HepG2 (cell line): ENCODE results near the gene POC1B. TPM values are rescaled to one million over a fixed set of nuclear protein-coding genes. Genes with fewer than 3 reads are reported as not detected.
A peak's percentile ranks its signal among the peaks of the same experiment; 100 is the strongest.

Experiments used
- ASH2L ChIP-seq: fragments of 300-600, 200-600 bp; sonication (generic); IDR thresholded peaks from 2 replicates; pipeline ENCODE4 v1.7.0; 2017; ENCODE audit warnings: low read depth, mild to moderate bottlenecking, moderate library complexity, mixed read lengths, low read length; ENCODE audit not compliant: insufficient read length
- ATM ChIP-seq: fragments of 450-650 bp; IDR thresholded peaks from 2 replicates; pipeline ENCODE4 v1.7.1; 2017; ENCODE audit warnings: mild to moderate bottlenecking, borderline replicate concordance
- CBX2 ChIP-seq, 2 experiments: fragments of 200-600 bp in 1 of 2; sonication (generic); formaldehyde crosslinking in 1 of 2; IDR thresholded peaks; 2 replicates each; pipeline versions ENCODE4 v1.7.0 to v1.8.1; 2018 to 2022; ENCODE audit warnings: low read depth in 2 of 2, low read length in 1 of 2, mild to moderate bottlenecking in 1 of 2, missing genetic modification reagents in 1 of 2
- CHCHD3 ChIP-seq: sonication (generic); formaldehyde crosslinking; IDR thresholded peaks from 2 replicates; pipeline ENCODE4 v1.8.0; 2022; ENCODE audit warnings: mild to moderate bottlenecking, missing genetic modification reagents, moderate library complexity
- E2F5 ChIP-seq: sonication (generic); formaldehyde crosslinking; conservative IDR thresholded peaks from 2 replicates; pipeline ENCODE4 v1.4.0; 2020; ENCODE audit warnings: missing genetic modification reagents
- FOXJ3 ChIP-seq: sonication (generic); formaldehyde crosslinking; IDR thresholded peaks from 2 replicates; pipeline ENCODE4 v1.4.0; 2020; ENCODE audit warnings: missing genetic modification reagents, mild to moderate bottlenecking, borderline replicate concordance
- GLI4 ChIP-seq: sonication (generic); formaldehyde crosslinking; IDR thresholded peaks from 2 replicates; pipeline ENCODE4 v1.5.1; 2020; ENCODE audit warnings: missing genetic modification reagents, mild to moderate bottlenecking, moderate library complexity, borderline replicate concordance
- MAFK ChIP-seq, 2 experiments: IDR thresholded peaks in 1 of 2; conservative IDR thresholded peaks in 1 of 2; 2 replicates each; pipeline ENCODE4 v1.6.1; 2011; ENCODE audit warnings: improper control_type of control experiment in 2 of 2, low read length in 2 of 2
- NFIC ChIP-seq: IDR thresholded peaks from 2 replicates; pipeline ENCODE4 v1.6.1; 2012; ENCODE audit warnings: mild to moderate bottlenecking, low read length, inconsistent platforms
- PCBP1 ChIP-seq: fragments of 200-400 bp; formaldehyde crosslinking; IDR thresholded peaks from 2 replicates; pipeline ENCODE4 v1.6.1; 2017; ENCODE audit warnings: mild to moderate bottlenecking, low read depth, low read length, borderline replicate concordance
- POGK ChIP-seq: sonication (generic); formaldehyde crosslinking; conservative IDR thresholded peaks from 2 replicates; pipeline ENCODE4 v1.8.0; 2022; ENCODE audit warnings: mild to moderate bottlenecking, moderate library complexity, missing genetic modification reagents
- RFXANK ChIP-seq: IDR thresholded peaks from 2 replicates; pipeline ENCODE4 v1.6.1; 2016
- SUZ12 ChIP-seq: fragments of 150-350 bp; IDR thresholded peaks from 2 replicates; pipeline ENCODE4 v1.6.1; 2014; ENCODE audit warnings: low read depth, low read length
- TFE3 ChIP-seq: IDR thresholded peaks from 2 replicates; pipeline ENCODE4 v1.6.1; 2016
- TSC22D2 ChIP-seq: sonication (generic); formaldehyde crosslinking; IDR thresholded peaks from 2 replicates; pipeline ENCODE4 v1.5.1; 2020; ENCODE audit warnings: missing genetic modification reagents, mild to moderate bottlenecking, borderline replicate concordance
- YEATS4 ChIP-seq: sonication (generic); formaldehyde crosslinking; IDR thresholded peaks from 2 replicates; pipeline ENCODE4 v1.4.0; 2020; ENCODE audit warnings: missing genetic modification reagents, borderline replicate concordance
- ZBTB37 ChIP-seq: sonication (generic); formaldehyde crosslinking; IDR thresholded peaks from 2 replicates; pipeline ENCODE4 v1.4.0; 2020; ENCODE audit warnings: mild to moderate bottlenecking, missing genetic modification reagents
- ZFP36L1 ChIP-seq: sonication (generic); formaldehyde crosslinking; IDR thresholded peaks from 2 replicates; pipeline ENCODE4 v1.8.0; 2022; ENCODE audit warnings: mild to moderate bottlenecking, missing genetic modification reagents, moderate library complexity
- ZNF3 ChIP-seq: IDR thresholded peaks from 2 replicates; pipeline ENCODE4 v1.7.0; 2017; ENCODE audit warnings: inconsistent platforms
- ZNF383 ChIP-seq: sonication (generic); formaldehyde crosslinking; IDR thresholded peaks from 2 replicates; pipeline ENCODE4 v1.4.0; 2020; ENCODE audit warnings: missing genetic modification reagents, mild to moderate bottlenecking, borderline replicate concordance
- ZNF777 ChIP-seq: sonication (generic); formaldehyde crosslinking; IDR thresholded peaks from 2 replicates; pipeline ENCODE4 v1.4.0; 2020; ENCODE audit warnings: missing genetic modification reagents
- ZNF891 ChIP-seq: sonication (generic); formaldehyde crosslinking; IDR thresholded peaks from 2 replicates; pipeline ENCODE4 v1.5.0; 2020; ENCODE audit warnings: mild to moderate bottlenecking, missing genetic modification reagents
- polyA plus RNA-seq, 8 experiments: library from polyadenylated mRNA; depleted of rRNA in 3 of 8; stranded (reverse) in 7 of 8; unstranded in 1 of 8; fragments of >200 nt; fragmentation: Illumina TruSeq in 4 of 8; extraction: Trizol in 4 of 8; gene quantifications; 2 replicates each; pipeline versions ENCODE4 v1.2.1 to v1.2.3, GENCODE V29; 2011 to 2016; ENCODE audit warnings: low read depth in 4 of 8, missing spikeins in 1 of 8, mixed read lengths in 1 of 8; ENCODE audit not compliant: insufficient read depth in 1 of 8
- total RNA-seq, 5 experiments: library from RNA; depleted of rRNA; stranded (reverse); fragments of >200 nt; fragmentation: Illumina TruSeq; extraction: Trizol; gene quantifications; 2 replicates each; pipeline ENCODE4 v1.2.3, GENCODE V29; 2016; ENCODE audit warnings: low read depth in 1 of 5

Gene POC1B
- total and polyA plus RNA-seq, 2 of the 13 experiments (the other 11 are each of a cell fraction or from before 2014, with no cell fraction given): 9.3 to 11.0 TPM

GRCh38 chr12:89524541-89525304, 1.1 kb downstream of the POC1B start, which contains the start of gene GALNT4 (continued):
- TF ChIP-seq MAFK (conservative IDR thresholded peaks at IDR 0.05 in 1 of 2, IDR thresholded peaks at IDR 0.05 in 1 of 2; ENCODE audit: low read length in 2 of 2) (no peak), TFE3 (no peak), ATM (no peak), ZFP36L1 (CRISPR knock-in tag) (peak; percentile 74; the same call in 1 of the 2 replicates), ZNF3 (CRISPR knock-in tag) (no peak), CBX2 (IDR thresholded peaks at IDR 0.05; ENCODE audit: low read depth, low read length) (no peak), CBX2 (CRISPR knock-in tag; IDR thresholded peaks at IDR 0.05; ENCODE audit: low read depth) (no peak), GLI4 (no peak), ZNF383 (CRISPR knock-in tag) (0 out of 2 replicates have a peak, but pooled peaks have one; percentile 21), CHCHD3 (CRISPR knock-in tag) (no peak), FOXJ3 (CRISPR knock-in tag) (no peak), ZBTB37 (CRISPR knock-in tag) (no peak), RFXANK (CRISPR knock-in tag) (no peak), ASH2L (peak; percentile 10), POGK (no peak; the same call in 1 of the 2 replicates), ZNF891 (CRISPR knock-in tag) (peak; percentile 77; the same call in 1 of the 2 replicates), SUZ12 (no peak), ZNF777 (CRISPR knock-in tag) (no peak), TSC22D2 (peak; percentile 35; the same call in 1 of the 2 replicates), YEATS4 (CRISPR knock-in tag) (peak; percentile 61), NFIC (no peak), E2F5 (CRISPR knock-in tag) (no peak), PCBP1 (0 out of 2 replicates have a peak, but pooled peaks have one; percentile 59)
